Trophoblast cell (in vitro differentiated cells and primary cell): Measurements from ENCODE around the gene JARID2.

Experiments used
- DNase-seq, 2 donors: peaks; one replicate each; pipeline ENCODE4 v3.0.0-alpha.2; 2016
- H2AFZ ChIP-seq: 2 replicates; pipeline ENCODE4 v1.6.1; 2013; ENCODE audit warnings: low read length, moderate library complexity, mild to moderate bottlenecking; ENCODE audit not compliant: insufficient read depth, poor library complexity
- H2AK5ac ChIP-seq: 2 replicates; pipeline ENCODE4 v1.6.1; 2013; ENCODE audit warnings: mild to moderate bottlenecking, low read length
- H2BK120ac ChIP-seq: 2 replicates; pipeline ENCODE4 v1.6.1; 2013; ENCODE audit warnings: low read length, mild to moderate bottlenecking, moderate library complexity; ENCODE audit not compliant: insufficient read depth, poor library complexity
- H2BK12ac ChIP-seq: 2 replicates; pipeline ENCODE4 v1.6.1; 2013; ENCODE audit warnings: mild to moderate bottlenecking, low read length, moderate library complexity
- H2BK5ac ChIP-seq: 2 replicates; pipeline ENCODE4 v1.6.1; 2013; ENCODE audit warnings: low read length, low read depth, moderate library complexity, mild to moderate bottlenecking; ENCODE audit not compliant: poor library complexity
- H3K14ac ChIP-seq: 2 replicates; pipeline ENCODE4 v1.6.1; 2013; ENCODE audit warnings: mild to moderate bottlenecking, low read length
- H3K18ac ChIP-seq: 2 replicates; pipeline ENCODE4 v1.6.1; 2013; ENCODE audit warnings: mild to moderate bottlenecking, low read length
- H3K23ac ChIP-seq: 2 replicates; pipeline ENCODE4 v1.6.1; 2013; ENCODE audit warnings: low read length
- H3K27ac ChIP-seq: 2 replicates; pipeline ENCODE4 v1.5.1; 2013; ENCODE audit warnings: low read depth, mild to moderate bottlenecking, inconsistent platforms, low read length, moderate library complexity
- H3K27me3 ChIP-seq: 2 replicates; pipeline ENCODE4 v1.6.1; 2013; ENCODE audit warnings: inconsistent platforms, mild to moderate bottlenecking, low read length, moderate library complexity; ENCODE audit not compliant: insufficient read depth
- H3K36me3 ChIP-seq, 2 experiments: 1 replicate in 1 of 2; 2 replicates in 1 of 2; pipeline ENCODE4 v1.6.1; 2013; ENCODE audit warnings: low read length in 2 of 2, mild to moderate bottlenecking in 2 of 2, moderate library complexity in 1 of 2; ENCODE audit not compliant: insufficient read depth in 2 of 2, control insufficient read depth in 1 of 2
- H3K4ac ChIP-seq: 2 replicates; pipeline ENCODE4 v1.6.1; 2013; ENCODE audit warnings: low read depth, mild to moderate bottlenecking, low read length, moderate library complexity
- H3K4me1 ChIP-seq, 2 experiments: 1 replicate in 1 of 2; 2 replicates in 1 of 2; pipeline ENCODE4 v1.6.1; 2013; ENCODE audit warnings: low read length in 2 of 2, mild to moderate bottlenecking in 2 of 2, moderate library complexity in 1 of 2; ENCODE audit not compliant: insufficient read depth in 2 of 2, control insufficient read depth in 1 of 2
- H3K4me2 ChIP-seq: 2 replicates; pipeline ENCODE4 v1.6.1; 2013; ENCODE audit warnings: inconsistent platforms, mild to moderate bottlenecking, low read length, moderate library complexity
- H3K4me3 ChIP-seq: 2 replicates; pipeline ENCODE4 v1.5.1; 2013; ENCODE audit warnings: mild to moderate bottlenecking, low read depth, low read length, inconsistent platforms
- H3K79me1 ChIP-seq: one replicate; pipeline ENCODE4 v1.6.1; 2013; ENCODE audit warnings: low read length
- H3K79me2 ChIP-seq: 2 replicates; pipeline ENCODE4 v1.6.1; 2013; ENCODE audit warnings: low read length, mild to moderate bottlenecking; ENCODE audit not compliant: control insufficient read depth, insufficient read depth, poor library complexity
- H3K9ac ChIP-seq: 2 replicates; pipeline ENCODE4 v1.6.1; 2013; ENCODE audit warnings: mild to moderate bottlenecking, low read length
- H3K9me3 ChIP-seq: 2 replicates; pipeline ENCODE4 v1.6.1; 2013; ENCODE audit warnings: low read depth, mild to moderate bottlenecking, control low read depth, inconsistent platforms, low read length; ENCODE audit not compliant: insufficient read depth
- H4K12ac ChIP-seq: 2 replicates; pipeline ENCODE4 v1.6.1; 2013; ENCODE audit warnings: low read depth, mild to moderate bottlenecking, low read length, moderate library complexity
- H4K8ac ChIP-seq: 2 replicates; pipeline ENCODE4 v1.6.1; 2013; ENCODE audit warnings: low read depth, mild to moderate bottlenecking, low read length, moderate library complexity
- H4K91ac ChIP-seq: one replicate; pipeline ENCODE4 v1.6.1; 2013; ENCODE audit warnings: low read depth, mild to moderate bottlenecking, low read length, moderate library complexity
- WGBS: extraction: QIAGEN DNeasy Blood & Tissue Kit; methylation state at CpG from one replicate; pipeline ENCODE4 v1.1.7; 2013; ENCODE audit warnings: missing lambda C conversion rate; ENCODE audit not compliant: insufficient read length, insufficient coverage; ENCODE audit errors: extremely low coverage; 5-methylcytosine and 5-hydroxymethylcytosine counted together

JARID2 gene

DNA sequence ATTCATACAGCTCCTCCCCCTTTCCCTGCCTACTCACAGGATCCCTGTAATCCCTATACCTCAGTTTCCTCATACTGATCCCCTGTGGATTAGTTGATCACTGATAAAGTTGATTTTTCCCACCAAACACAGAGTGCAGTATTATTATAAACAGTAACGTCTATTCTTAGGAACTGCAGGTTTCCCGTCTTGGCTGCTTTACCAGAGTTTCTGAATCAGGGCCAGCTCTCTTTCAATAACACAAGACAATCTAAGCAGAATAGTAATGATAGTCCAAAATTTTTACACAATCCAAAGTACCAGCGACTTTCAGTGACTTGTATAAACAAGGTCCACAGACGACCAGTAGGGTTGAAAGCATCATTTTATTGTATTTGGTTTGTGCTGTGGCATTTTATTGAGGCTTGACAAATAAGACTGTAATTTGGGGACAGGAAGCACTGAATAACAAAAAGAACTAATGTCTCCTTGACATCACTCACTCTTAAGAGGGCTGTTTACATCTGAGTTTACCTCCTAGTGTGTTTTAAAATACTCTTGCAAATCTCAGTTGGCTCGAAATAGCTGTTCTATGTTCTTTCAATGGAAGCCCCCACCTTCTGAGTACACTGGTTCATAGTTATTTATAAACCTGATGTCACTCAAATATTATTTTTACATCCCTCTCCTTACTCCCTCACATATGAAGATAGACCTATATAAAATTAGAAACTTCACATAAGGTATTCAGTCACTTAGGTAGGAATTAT lies 6.1 kb upstream of the JARID2 start:
- Histone ChIP-seq H3K4ac (no peak overlapping the region), H2BK12ac (no peak overlapping the region), H3K4me1 (peaks cover 3 to 9% of the 10 kb centered on the region in 2 experiments), H4K91ac (no peak overlapping the region), H2BK5ac (no peak overlapping the region), H3K79me2 (peaks cover 2% of the 10 kb centered on the region), H3K23ac (no peak overlapping the region), H4K12ac (no peak overlapping the region), H3K9ac (no peak overlapping the region), H2BK120ac (no peak overlapping the region), H4K8ac (no peak overlapping the region), H3K18ac (no peak overlapping the region), H3K36me3 (no peaks in the 10 kb centered on the region), H3K27me3 (no peaks in the 10 kb centered on the region), H2AFZ (no peak overlapping the region), H3K14ac (no peak overlapping the region), H3K4me3 (no peak overlapping the region), H3K9me3 (no peaks in the 10 kb centered on the region), H2AK5ac (no peak overlapping the region), H3K4me2 (no peak overlapping the region), H3K79me1 (peaks cover 3% of the 10 kb centered on the region), H3K27ac (no peak overlapping the region)
- no CpG with 5 or more reads among the region's 5 CpGs for WGBS
- DNase-seq, result no peak

DNA sequence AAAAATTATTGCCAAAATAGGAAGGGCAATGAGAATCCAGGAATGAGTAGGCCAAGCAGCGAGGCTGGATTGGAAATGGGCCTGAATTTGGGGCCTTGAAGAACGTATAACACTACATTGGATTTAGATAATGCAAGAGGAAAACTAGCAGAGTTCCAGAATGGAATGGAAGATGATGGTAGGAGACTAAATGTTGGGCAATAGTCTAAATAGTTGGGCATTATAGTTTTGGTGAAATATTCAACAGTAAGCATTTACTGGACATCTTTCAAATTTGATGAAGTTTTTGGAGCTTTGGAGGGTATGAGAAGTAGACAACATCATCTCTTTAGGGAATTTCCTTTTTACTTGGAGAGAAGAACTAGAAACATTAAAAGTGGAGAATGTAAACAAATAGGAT lies 3.4 kb upstream of the JARID2 start:
- WGBS, result no CpG with 5 or more reads among the region's 2 CpGs
- no peak overlapping the region for H4K12ac ChIP-seq

DNA sequence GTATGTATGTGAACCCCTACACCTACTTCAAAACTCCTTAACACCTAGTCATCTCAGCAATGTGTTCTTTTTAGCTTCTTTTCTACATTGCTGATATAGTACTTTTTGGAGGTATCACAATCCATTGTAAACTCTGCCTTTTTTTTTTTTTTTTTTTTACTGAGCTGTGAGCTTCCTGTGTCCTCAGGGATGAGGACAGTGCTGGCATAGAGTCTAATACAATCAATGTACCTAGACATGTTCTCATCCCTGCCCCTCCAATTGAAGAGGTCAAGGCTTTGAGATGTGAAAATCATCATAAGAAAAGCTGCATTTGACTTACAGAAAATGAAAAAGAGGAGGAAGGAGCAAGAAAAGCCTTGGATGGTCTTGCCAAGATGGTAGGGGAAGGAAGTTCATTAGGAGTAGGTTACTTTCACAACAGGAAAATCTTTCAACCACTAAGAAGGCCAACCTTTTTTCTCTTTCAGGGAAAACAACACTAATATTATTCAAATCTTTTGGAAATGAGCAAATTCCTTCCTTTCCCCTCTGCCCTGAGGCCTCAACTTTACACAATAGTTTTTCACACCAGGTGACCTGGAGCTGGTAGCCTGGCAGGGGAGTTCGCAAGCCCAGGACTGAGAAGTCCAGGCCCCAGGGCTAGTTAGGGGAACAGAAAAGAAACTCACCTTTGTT lies 2.8 kb upstream of the JARID2 start:
- Histone ChIP-seq H3K4me1 (peaks cover 3 to 9% of the 10 kb centered on the region in 2 experiments), H3K27ac (no peak overlapping the region), H3K18ac (no peak overlapping the region), H4K91ac (no peak overlapping the region), H3K23ac (no peak overlapping the region), H3K36me3 (no peaks in the 10 kb centered on the region), H3K14ac (no peak overlapping the region), H3K79me2 (peaks cover 12% of the 10 kb centered on the region), H3K4me3 (no peak overlapping the region), H3K9me3 (no peaks in the 10 kb centered on the region), H2BK5ac (no peak overlapping the region), H3K4me2 (no peak overlapping the region), H3K27me3 (no peaks in the 10 kb centered on the region), H3K9ac (no peak overlapping the region), H2BK120ac (no peak overlapping the region), H4K12ac (no peak overlapping the region), H4K8ac (no peak overlapping the region), H3K79me1 (peaks cover 14% of the 10 kb centered on the region), H3K4ac (no peak overlapping the region), H2BK12ac (no peak overlapping the region), H2AK5ac (no peak overlapping the region), H2AFZ (no peak overlapping the region)
- WGBS, result no CpG with 5 or more reads among the region's 1 CpG
- peak; percentile 82 to 89 for DNase-seq

More for the DNA sequence above, 3.4 kb upstream of the JARID2 start:
- Histone ChIP-seq H4K91ac (no peak overlapping the region), H2BK5ac (no peak overlapping the region), H3K9me3 (no peaks in the 10 kb centered on the region), H3K18ac (no peak overlapping the region), H3K9ac (no peak overlapping the region), H3K4me3 (no peak overlapping the region), H2AK5ac (no peak overlapping the region), H3K4ac (no peak overlapping the region), H3K14ac (no peak overlapping the region), H3K4me1 (peaks cover 3 to 9% of the 10 kb centered on the region in 2 experiments), H3K79me1 (peaks cover 10% of the 10 kb centered on the region), H4K8ac (no peak overlapping the region), H3K27ac (no peak overlapping the region), H3K4me2 (no peak overlapping the region), H3K79me2 (peaks cover 8% of the 10 kb centered on the region), H3K36me3 (no peaks in the 10 kb centered on the region), H2BK120ac (no peak overlapping the region), H3K27me3 (no peaks in the 10 kb centered on the region), H2BK12ac (no peak overlapping the region), H3K23ac (no peak overlapping the region), H2AFZ (no peak overlapping the region)
- DNase-seq, result peak in 1 of 2 donors; percentile 57

DNA sequence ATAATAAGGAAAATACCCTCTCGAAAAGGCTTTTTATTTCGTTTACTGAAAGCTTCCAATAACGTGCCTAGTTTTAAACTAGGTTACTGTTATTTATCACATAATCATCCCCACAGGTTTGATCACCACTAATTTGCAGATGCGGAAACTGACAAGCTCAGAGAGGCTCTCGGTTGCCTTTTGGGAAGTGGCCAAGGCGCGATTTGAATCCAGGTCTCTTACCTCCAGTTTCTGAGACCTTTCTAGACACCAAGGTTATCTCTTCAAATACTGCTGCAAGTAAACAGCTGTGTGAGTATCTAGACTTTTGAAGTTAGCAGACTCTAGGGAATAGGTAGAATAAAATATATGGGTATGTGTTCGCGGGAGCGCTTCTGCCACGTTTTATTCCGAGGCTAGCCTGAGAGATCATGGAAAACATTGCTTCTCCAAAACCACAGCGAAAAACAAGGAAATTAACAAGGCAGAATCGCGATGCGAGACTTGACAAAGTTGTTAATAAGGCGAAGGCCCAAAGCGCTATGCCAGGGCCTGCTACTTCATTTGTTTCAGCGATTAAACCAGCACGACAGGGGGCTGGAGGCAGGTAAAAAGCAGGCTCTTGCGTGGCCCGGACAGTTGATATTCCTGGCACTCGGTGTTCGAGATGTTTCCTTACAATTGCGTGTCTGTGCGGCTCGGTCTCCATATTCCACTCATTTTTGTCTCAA lies 1.8 kb upstream of the JARID2 start:
- Histone ChIP-seq H3K9ac (no peak overlapping the region), H4K8ac (peak overlapping the region; percentile 90), H4K12ac (peak overlapping the region; percentile 59), H2BK5ac (no peak overlapping the region), H4K91ac (peak overlapping the region; percentile 75), H3K18ac (peak overlapping the region; percentile 43), H3K79me1 (peaks cover 15% of the 10 kb centered on the region), H2BK12ac (no peak overlapping the region), H3K79me2 (peaks cover 12% of the 10 kb centered on the region), H3K27ac (no peak overlapping the region), H2BK120ac (no peak overlapping the region), H3K14ac (no peak overlapping the region), H3K4me1 (peaks cover 5 to 11% of the 10 kb centered on the region in 2 experiments), H3K4me2 (peak overlapping the region; percentile 79), H2AK5ac (no peak overlapping the region), H3K23ac (no peak overlapping the region), H3K4me3 (no peak overlapping the region), H3K27me3 (no peaks in the 10 kb centered on the region), H3K9me3 (peaks cover 2% of the 10 kb centered on the region), H2AFZ (peak overlapping the region; percentile 71), H3K36me3 (no peaks in the 10 kb centered on the region), H3K4ac (no peak overlapping the region)
- no CpG with 5 or more reads among the region's 27 CpGs for WGBS
- peak; percentile 51 to 71 for DNase-seq
